ENCODE data around the gene NCF4. TPM values are rescaled to one million over a fixed set of nuclear protein-coding genes. Genes with fewer than 3 reads are reported as not detected.

NCF4 gene
- total RNA-seq, 4 donors from 2014 or later: 1.8 to 21.2 (median 6.3) TPM

GRCh38 chr22:36925388-36926290 is 64.8 kb downstream of the NCF4 start:
- no peak for DNase-seq
- Histone ChIP-seq H3K27me3 (no peaks in the 10 kb centered on the region), H3K27ac (no peak overlapping the region), H3K9me3 (no peaks in the 10 kb centered on the region), H3K36me3 (no peaks in the 10 kb centered on the region), H3K4me3 (no peak overlapping the region), H3K4me1 (no peaks in the 10 kb centered on the region)
- TF ChIP-seq CTCF (IDR thresholded peaks at IDR 0.05) (no peak), POLR2A (IDR thresholded peaks at IDR 0.05) (no peak)
- intact Hi-C loops (cut with DNase I; ENCODE audit: low total_unique reads): no loop called here

- no peaks in the 10 kb centered on the region for H3K36me3 ChIP-seq
- intact Hi-C loops (cut with DNase I; ENCODE audit: low total_unique reads): no loop called here
- no peak for DNase-seq
- H3K27me3 ChIP-seq: no peaks in the 10 kb centered on the region
- H3K9me3 ChIP-seq: no peaks in the 10 kb centered on the region
- TF ChIP-seq POLR2A (IDR thresholded peaks at IDR 0.05) (no peak), CTCF (IDR thresholded peaks at IDR 0.05) (no peak)
- H3K4me1 ChIP-seq: no peaks in the 10 kb centered on the region
- H3K4me3 ChIP-seq: no peak overlapping the region
- H3K27ac ChIP-seq: no peak overlapping the region
Observed at GRCh38 chr22:36926309-36926708, 65.5 kb downstream of the NCF4 start.

- Histone ChIP-seq H3K4me1 (no peaks in the 10 kb centered on the region), H3K27me3 (no peaks in the 10 kb centered on the region), H3K9me3 (no peaks in the 10 kb centered on the region), H3K36me3 (no peaks in the 10 kb centered on the region), H3K4me3 (no peak overlapping the region), H3K27ac (no peak overlapping the region)
- intact Hi-C loops (cut with DNase I; ENCODE audit: low total_unique reads): no loop called here
- no peak for DNase-seq
- no peak for TF ChIP-seq POLR2A (IDR thresholded peaks at IDR 0.05)
Observed at GRCh38 chr22:36926721-36927435, 66.1 kb downstream of the NCF4 start.

Other genes with a start within 250 kb of the NCF4 start
- gene CACNG2, start 157.3 kb upstream of the NCF4 start, total RNA-seq: not detected
- gene IFT27, start 84.9 kb upstream of the NCF4 start, total RNA-seq: 10 to 100 TPM in 3 of 4 donors, 1 to 10 TPM in 1; 2.3 to 27.0 (median 15.4) TPM
- gene PVALB, start 44.0 kb upstream of the NCF4 start, total RNA-seq: 1 to 10 TPM in 1 of 4 donors, not detected in 3; 2.3 TPM
- 1 to 10 TPM; 3.1 to 7.4 (median 3.5) TPM for gene CSF2RB, start 52.6 kb downstream of the NCF4 start, total RNA-seq
- gene TST, start 158.4 kb downstream of the NCF4 start, total RNA-seq: 10 to 100 TPM; 19.6 to 36.8 (median 25.1) TPM
- 100 to 1,000 TPM in 2 of 4 donors, 10 to 100 TPM in 2; 37.1 to 152 (median 84.1) TPM for gene MPST, start 158.7 kb downstream of the NCF4 start, total RNA-seq
- 10 to 100 TPM in 2 of 4 donors, 1 to 10 TPM in 1, under 1 TPM in 1; 0.59 to 31.7 (median 15.4) TPM for gene KCTD17, start 190.7 kb downstream of the NCF4 start, total RNA-seq
- not detected for gene TMPRSS6, start 248.7 kb downstream of the NCF4 start, total RNA-seq

Data from uterus (tissue), 4 donors.